ENCODE measurements around the gene MADD.

The MADD gene

GRCh38 chr11:47271961-47272661, 2.2 kb downstream of the MADD start:
- TF ChIP-seq GABPA (IDR thresholded peaks at IDR 0.05; ENCODE audit: low read depth), result no peak
- no peak for TF ChIP-seq CTCF (IDR thresholded peaks at IDR 0.05; ENCODE audit: insufficient read depth, low read length)
- TF ChIP-seq SPI1 (IDR thresholded peaks at IDR 0.05; ENCODE audit: borderline replicate concordance, low read depth), result no peak
- TF ChIP-seq POLR2AphosphoS5 (IDR thresholded peaks at IDR 0.05; ENCODE audit: low read depth), result no peak
- no peak for TF ChIP-seq REST (IDR thresholded peaks at IDR 0.05; ENCODE audit: insufficient replicate concordance, low read depth)
- Histone ChIP-seq H3K27me3 (ENCODE audit: insufficient read depth, poor library complexity, severe bottlenecking) (no peaks in the 10 kb centered on the region), H3K4me3 (replicated peaks; ENCODE audit: insufficient read depth, low read length) (no peak overlapping the region), H3K27ac (replicated peaks) (no peak overlapping the region)
- peak in 1 of 2 experiments; percentile 29 for DNase-seq (ENCODE audit: low read depth in 1 of 2, low spot score in 1 of 2)

- Histone ChIP-seq H3K27ac (replicated peaks) (no peak overlapping the region), H3K4me3 (replicated peaks; ENCODE audit: insufficient read depth, low read length) (no peak overlapping the region), H3K27me3 (ENCODE audit: insufficient read depth, poor library complexity, severe bottlenecking) (no peaks in the 10 kb centered on the region)
- DNase-seq (ENCODE audit: low read depth in 1 of 2, low spot score in 1 of 2), result no peak
- no peak for TF ChIP-seq GABPA (IDR thresholded peaks at IDR 0.05; ENCODE audit: low read depth)
- TF ChIP-seq REST (IDR thresholded peaks at IDR 0.05; ENCODE audit: insufficient replicate concordance, low read depth), result peak; percentile 92
- TF ChIP-seq CTCF (IDR thresholded peaks at IDR 0.05; ENCODE audit: insufficient read depth, low read length), result no peak
- TF ChIP-seq POLR2AphosphoS5 (IDR thresholded peaks at IDR 0.05; ENCODE audit: low read depth), result no peak
- no peak for TF ChIP-seq SPI1 (IDR thresholded peaks at IDR 0.05; ENCODE audit: borderline replicate concordance, low read depth)
Observed at GRCh38 chr11:47272706-47273105, 2.8 kb downstream of the MADD start.

- Histone ChIP-seq H3K4me3 (replicated peaks; ENCODE audit: insufficient read depth, low read length) (no peak overlapping the region), H3K27ac (replicated peaks) (no peak overlapping the region), H3K27me3 (ENCODE audit: insufficient read depth, poor library complexity, severe bottlenecking) (no peaks in the 10 kb centered on the region)
- TF ChIP-seq REST (IDR thresholded peaks at IDR 0.05; ENCODE audit: insufficient replicate concordance, low read depth) (no peak), GABPA (IDR thresholded peaks at IDR 0.05; ENCODE audit: low read depth) (no peak), SPI1 (IDR thresholded peaks at IDR 0.05; ENCODE audit: borderline replicate concordance, low read depth) (no peak), CTCF (IDR thresholded peaks at IDR 0.05; ENCODE audit: insufficient read depth, low read length) (no peak), POLR2AphosphoS5 (IDR thresholded peaks at IDR 0.05; ENCODE audit: low read depth) (no peak)
- no peak for DNase-seq (ENCODE audit: low read depth in 1 of 2, low spot score in 1 of 2)
Observed at GRCh38 chr11:47274495-47275235, 4.7 kb downstream of the MADD start.
